DMS153 (cell line): ENCODE data around the gene OSBPL10.

ENCODE experiments used
- DNase-seq: peaks from one replicate; lab custom pipeline; 2025; lab: John Stamatoyannopoulos, UW

Gene OSBPL10

GRCh38 chr3:31853580-31853979 is 127.5 kb downstream of the OSBPL10 start:
- DNase-seq, result no peak

DNA sequence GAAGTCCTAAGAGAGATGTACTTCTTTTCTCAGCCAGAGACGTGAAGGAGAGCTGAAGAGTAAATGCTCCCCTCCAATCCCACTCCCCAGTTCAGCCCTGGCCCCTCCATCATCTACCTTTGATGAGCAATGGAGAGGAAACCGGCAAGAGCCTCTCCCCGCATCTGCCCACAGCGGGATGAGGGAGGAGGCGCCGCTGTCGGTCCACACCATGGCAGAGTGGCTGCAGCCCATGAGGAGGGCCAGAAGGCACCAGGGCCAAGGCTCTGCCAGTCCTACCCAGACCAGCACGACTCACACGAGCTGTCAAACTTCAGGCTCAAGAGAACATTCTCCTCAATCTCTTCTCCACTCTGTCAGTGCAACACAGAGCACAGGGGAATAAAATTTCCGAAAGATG is 129.8 kb downstream of the OSBPL10 start:
- no peak for DNase-seq

DNA sequence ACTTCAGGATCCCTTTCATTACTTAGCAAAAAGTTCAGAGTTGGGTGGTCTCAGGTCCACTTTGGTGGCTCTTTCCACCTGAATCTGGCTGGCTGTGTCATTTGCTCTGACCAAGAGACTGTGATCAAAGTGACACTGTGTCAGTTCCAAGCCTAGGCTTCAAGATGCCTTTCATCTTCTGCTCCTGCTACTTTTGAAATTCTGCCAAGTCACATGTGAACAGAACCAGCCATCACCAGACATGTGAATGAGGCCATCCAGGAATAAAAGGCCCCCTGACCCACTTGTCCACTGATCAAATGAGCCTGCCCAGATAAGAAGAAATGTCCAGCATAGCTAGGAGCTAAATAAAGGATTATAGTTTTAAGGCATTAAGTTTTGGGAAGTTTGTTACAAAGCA is 132.2 kb downstream of the OSBPL10 start:
- DNase-seq, result no peak

DNA sequence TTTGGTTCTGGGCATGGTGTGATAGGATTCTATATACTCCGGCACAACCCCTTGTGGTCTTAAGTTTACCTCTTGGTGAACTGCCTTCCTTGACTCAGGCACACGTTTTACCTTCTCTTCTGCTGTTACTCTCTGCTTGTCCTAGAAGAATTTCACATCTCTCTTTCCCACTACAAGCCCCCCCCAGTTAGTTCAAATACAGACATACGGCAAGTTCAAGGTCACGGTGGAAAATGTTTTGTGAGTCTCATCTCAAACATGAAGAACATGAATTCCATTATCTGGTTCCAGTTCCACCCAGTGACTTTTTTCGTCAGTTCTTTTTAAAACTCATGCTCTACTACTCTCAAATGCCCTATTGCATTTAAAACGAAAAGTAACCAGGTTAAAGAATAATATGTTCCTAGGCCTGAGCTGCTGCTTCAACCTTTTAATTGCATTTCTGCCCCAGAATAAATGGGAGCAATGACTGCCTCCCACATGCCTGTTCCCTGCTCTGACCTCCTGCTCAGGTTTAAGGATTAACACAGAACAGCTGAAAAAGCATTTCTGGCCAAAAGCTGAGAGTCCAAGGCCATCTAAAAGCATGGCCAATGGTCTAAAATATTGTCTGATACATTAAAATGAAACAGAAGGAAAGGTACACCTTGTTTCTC is 132.8 kb downstream of the OSBPL10 start:
- DNase-seq, result no peak

DNA sequence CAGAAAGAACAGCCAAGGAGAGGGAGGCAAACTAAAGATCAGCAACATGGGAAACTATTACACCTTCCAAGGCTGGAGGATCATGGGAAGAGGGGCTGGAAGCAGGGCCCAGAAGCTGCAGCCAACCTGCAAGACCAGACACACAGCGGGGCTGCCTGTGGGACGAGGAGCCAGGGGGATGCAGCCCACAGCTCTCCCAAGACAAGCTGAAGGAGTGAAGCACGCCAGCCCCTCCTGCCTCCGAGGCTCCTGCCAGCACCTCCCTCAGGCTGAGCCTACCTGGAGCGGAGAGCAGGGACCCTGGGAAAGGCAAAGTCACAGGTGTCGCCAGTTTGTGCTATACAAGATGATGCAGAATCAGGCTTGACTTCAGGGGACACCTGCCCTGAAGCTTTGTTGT is 133.3 kb downstream of the OSBPL10 start:
- DNase-seq, result no peak

DNA sequence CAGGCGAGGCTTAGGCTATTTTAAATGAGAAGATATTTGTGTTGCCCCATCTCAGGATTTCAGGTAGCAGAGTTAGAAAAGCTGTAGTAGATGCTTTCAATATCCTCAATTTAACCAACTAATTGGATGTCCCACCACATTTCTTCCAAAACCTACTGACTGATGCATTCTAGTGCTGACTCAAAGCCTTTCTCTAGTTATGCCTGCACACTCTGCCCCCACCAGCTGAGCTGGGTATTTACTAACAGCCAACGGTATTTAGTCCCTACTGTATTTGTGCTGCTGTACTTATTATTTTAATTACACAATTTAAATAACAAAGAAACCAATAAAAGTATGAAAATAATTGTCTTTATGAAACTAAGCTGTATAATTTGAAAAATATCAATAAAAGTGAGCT is 139.5 kb downstream of the OSBPL10 start:
- DNase-seq, result no peak

DNA sequence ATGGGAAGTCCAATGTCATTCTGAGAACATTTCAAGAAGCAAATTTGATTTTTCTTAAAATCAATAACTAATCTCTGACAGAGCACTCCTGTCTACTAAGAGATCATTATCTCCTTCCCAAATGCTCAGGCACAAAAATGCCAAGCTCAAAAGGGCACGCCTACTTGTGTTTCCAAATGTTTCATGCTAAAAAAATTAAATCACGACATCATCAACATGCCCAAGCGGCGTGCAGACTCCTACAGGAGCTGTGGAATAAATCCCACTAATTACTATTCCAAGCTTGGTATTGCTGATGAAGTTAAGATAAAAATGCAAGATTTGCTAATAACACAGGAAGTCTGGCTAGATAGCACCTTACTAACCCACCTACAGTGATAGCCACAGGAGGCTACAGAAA is 140.8 kb downstream of the OSBPL10 start:
- DNase-seq, result no peak

DNA sequence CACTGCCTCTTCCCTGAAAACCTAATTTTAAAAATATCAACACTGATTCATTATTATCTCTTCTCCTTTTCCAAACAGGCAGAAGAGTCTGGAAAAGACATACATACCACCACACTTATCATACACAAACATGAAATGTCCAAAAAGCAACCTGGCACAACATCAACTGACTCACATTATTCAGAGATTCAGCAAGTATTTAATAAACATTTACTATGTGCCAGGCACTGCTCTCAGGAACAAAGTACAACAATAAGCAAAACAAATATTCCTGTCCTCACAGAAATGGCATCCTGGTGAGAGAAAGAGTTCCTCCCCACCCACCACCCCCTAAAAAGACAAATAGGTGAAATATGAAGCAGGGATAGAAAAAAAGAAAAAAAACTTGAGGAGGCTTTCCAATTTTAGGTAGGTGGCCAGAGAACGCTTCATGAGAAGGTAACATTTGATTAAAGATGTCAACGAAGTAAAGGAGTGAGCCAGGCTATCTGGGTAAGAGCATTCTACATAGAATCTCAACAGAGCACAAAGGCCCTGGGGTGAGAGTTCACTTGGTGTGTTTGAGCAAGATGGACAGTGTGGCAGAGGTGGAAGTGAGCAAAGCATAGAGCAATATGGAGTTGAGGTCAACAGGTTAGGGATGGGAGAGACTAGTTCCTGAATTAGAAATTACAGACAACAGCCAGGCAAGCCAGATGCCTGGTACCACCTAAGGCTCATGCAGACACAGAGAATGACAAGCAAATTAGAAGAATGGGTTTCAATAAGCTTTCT is 141.7 kb downstream of the OSBPL10 start:
- DNase-seq, result no peak

DNA sequence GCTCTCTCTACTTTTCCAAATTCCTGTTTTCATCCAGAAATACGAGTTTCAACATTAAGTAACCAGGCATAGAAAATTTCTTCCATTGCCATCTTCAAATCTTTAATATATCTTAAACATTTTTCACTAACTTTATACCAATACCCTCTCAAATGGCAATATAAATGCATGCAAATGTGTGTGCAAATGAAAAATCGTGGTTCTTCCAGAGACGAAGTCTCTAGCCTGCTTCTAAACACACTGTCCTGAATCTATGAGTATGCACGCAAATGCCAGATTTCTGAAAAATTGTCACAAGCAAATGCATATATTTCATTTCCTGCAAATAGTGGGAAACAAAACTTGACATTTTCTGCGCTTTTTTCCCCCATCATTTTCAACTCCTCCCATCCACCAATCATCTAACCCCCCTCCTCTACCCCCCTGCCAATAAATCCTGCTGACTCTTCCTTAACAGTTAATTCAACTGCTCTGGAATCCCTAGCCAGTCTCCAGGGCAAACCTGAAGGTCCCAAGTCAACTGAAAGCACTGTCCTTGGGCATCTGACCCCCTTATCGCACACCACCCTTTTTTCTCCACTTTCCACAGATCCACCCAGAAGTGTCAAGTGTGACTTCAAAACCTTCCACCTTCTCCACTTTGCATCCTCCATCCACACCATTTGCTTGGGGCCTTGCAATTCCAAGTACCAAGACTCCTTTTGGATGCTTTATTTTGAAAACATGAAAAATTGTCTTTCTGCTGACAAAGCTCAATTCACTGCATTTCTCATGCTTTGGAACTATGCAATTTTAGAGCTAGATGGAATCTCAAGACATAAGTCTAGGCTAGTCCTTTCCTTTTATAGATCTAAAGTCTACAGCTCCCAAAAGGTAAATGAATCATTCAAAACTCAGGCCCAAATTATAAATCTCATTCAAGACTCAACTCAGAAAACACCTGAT is 144.7 kb downstream of the OSBPL10 start:
- no peak for DNase-seq

GRCh38 chr3:31833391-31834190 is 147.5 kb downstream of the OSBPL10 start:
- DNase-seq, result no peak

- no peak for DNase-seq
Observed at GRCh38 chr3:31832551-31832950, 148.5 kb downstream of the OSBPL10 start.

DNA sequence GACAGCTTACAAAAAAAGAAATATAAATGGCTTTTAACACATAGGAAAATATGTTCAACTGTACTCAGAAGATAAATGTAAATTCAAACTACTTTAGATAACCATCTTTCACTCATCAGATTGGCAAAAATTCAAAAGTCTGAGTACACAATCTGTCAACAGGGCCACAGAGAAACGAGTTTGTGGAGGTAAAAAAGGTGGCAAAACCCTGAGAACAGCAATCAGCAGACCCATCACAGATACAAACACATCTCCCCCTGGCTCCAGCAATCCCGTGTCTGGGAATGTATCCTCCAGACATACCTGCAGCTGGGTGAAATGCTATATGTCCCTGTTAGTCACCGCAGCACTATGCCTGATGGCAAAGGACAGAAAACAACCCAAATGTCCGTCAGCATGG is 149.5 kb downstream of the OSBPL10 start:
- DNase-seq, result no peak

GRCh38 chr3:31829826-31830426 is 151.1 kb downstream of the OSBPL10 start:
- no peak for DNase-seq

DNA sequence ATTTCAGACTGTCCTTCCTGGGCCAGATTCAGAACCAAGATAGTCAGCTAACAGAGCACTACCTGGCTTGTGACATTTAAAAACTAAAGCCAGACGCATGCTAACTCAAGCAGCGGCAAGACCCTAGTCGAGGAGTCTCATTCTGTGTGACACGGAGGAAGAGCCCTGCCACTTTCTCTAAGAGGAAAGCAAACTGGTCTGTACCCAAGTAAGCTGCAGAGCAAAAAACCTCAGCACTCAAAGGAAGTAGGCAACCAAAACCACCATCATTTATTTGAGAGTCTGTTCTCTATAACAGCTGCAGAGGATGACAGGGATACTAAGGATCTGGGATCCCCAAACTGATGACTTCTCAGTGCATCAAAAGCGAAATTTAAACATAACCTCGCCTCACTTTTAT is 152.1 kb downstream of the OSBPL10 start:
- no peak for DNase-seq

DNA sequence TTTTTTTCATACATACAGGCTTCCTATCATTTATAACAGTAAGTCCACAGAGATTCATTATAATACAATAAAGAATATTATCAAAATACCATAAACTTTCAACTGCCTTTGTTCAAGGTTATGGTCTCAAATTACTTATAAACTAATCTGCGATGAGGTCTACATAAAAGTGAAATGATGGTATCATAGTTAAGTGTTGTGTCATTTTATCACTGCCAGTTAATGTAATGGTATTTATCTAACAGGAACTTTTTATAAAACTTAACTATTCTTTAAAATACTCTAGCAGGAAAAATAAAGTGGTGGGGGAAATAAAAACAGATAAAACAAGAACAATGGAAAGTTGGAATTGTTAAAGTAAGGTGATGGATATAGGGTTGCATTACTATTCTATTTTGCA is 153.1 kb downstream of the OSBPL10 start:
- DNase-seq, result no peak

DNA sequence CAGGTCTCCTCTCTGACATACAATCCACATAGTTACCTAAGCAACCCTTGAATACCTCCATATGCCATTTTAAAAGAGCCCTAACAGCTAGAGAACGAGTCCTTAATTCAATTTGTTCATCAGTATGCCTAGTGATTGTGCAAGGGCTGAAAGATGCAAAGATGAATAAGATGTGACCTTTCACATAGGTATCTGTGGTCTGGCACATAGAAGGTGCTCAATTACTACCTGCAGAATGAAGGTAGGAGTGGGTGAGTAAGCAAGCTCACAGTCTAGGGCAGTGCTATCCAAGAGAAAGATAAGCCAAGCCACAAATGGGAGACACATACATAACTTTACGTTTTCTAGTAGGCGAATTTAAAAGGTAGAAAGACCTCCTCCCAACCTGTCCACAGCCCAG is 157.9 kb downstream of the OSBPL10 start:
- DNase-seq, result no peak

GRCh38 chr3:31821118-31821517 is 159.9 kb downstream of the OSBPL10 start:
- DNase-seq, result no peak

DNA sequence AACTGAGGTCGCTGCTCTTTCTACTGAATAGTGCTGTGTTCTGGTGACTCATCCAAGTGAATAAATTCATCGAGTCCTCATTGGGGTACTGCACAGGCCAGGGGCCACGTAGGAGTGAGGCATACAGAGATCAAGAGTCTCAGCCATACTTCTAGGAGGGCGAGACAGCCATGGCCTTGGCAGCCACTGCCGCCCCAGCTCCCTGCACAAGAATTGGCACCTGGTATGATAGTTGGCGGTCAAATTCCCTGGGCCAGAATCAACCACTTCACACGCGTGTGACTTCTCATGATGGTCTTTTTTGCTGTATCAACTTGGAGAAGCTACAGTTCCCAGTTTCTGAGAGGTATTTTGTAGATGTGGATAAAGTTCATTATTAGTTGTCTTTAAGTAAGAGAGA is 161.6 kb downstream of the OSBPL10 start:
- no peak for DNase-seq

- no peak for DNase-seq
Observed at GRCh38 chr3:31817411-31817966, 163.6 kb downstream of the OSBPL10 start.

DNA sequence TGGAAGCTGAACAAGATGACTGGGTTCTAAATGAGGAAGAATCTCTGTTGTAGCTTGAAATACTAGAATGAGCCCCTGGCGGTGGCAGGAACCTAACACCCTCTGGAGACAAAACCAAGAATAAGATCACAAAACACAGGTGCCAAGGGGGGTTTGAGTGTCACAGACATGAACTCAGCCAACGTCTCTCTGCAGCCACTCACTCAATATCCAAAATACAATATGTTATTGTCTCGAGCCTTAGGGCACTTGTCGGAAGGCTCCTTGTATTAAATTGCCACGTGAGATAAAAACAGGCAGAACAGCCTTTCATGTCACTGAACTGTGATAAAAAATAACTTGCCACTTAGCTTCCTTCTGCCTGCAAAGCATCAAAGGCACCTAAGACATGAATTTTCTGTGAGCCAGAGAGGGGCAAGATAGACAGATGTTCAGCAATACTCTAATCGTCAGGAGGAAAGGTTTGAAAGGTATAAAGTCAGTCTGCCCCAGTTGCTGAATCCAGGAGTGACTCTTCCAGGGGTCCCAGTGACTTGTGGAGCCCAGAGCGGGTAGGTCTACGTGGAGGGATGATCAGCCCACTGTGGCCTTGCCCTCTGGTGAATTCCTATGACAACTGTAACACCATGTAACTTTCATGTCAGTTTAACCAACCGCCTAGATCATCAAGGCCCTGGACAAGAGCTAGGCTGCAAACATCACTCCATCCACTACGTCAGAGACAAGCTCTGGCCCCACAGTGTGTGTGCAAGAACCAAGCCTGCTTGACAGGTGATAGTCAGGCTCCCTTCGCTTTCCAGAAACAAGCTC is 165.2 kb downstream of the OSBPL10 start:
- DNase-seq, result no peak
